HG03097 (cell line): ENCODE results near the gene GNG5.
"Not testable (repeated sequence)": the region's sequence is repeated elsewhere in the genome, so short reads cannot be mapped to it uniquely, and the experiment has no call there.

Experiments used
- ATAC-seq: cut with Tn5 transposase; IDR thresholded peaks from one replicate; pipeline ENCODE4 v1.9.1; 2021; ENCODE audit not compliant: unreplicated experiment, low FRiP score

Gene GNG5

DNA sequence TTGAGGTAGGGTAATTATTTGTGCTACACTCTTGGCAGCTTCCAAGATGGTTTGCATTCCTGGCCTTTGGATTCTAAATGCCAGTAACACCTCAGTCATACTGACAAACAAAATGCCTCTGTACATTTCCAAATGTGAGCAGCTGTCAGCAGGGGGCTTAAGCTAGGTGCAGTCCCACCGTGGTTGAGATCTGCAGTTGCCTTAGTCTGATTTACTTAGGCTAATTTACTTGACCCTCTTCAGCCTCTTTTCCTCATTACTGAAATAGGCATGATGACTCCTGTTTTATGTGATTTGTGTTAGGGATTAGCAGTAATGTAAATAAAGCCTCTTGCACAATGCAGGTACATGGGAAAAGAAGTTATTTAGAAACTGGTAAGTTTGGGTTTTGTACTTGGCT, 13.7 kb downstream of the GNG5 start:
- ATAC-seq, result no peak

DNA sequence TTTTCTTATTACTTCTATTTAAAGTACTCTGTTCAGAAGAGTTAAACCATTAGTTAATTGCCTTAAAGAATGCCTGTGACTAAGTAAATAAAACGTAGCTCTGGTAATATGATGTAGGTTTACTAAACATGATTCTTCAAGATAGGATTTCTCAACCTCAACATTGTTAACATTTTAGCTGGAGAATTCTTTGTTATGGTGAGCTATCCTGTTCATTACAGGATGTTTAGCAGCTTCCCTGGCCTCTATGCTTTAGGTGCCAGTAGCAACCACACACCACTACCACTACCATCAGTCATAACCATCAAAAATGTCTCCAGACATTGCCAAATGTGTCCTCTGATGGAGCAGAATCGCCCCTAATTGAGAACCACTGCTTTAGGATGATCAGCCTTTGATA, 16.6 kb downstream of the GNG5 start:
- no peak for ATAC-seq

- no peak for ATAC-seq
These were observed 18.3 kb downstream of the GNG5 start for GRCh38 chr1:84488107-84488506.

DNA sequence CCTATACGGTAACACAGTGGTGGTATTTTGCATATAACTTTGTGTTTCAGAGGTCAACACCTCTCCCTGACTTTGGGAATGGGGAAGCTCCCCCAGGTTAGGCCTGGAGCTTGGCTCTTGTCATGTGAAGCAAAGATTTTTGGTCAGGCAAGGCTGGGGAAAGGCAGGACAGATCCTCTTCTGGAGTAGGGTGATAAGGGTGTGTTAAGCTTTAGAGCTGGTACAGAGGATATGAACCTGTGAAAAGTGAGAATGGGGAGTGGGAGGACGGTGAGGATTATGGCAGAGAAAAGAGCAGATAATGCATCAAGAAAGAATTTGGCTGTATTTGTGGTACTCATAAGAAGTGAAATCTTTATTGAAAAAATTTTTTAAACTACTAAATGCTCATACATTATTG, 25.1 kb downstream of the GNG5 start:
- no peak for ATAC-seq

GRCh38 chr1:84480650-84481049, 25.7 kb downstream of the GNG5 start:
- ATAC-seq, result no peak

- ATAC-seq, result no peak
These were observed 26.4 kb downstream of the GNG5 start for GRCh38 chr1:84479998-84480397.

- ATAC-seq, result peak; percentile 94
These were observed 27.2 kb downstream of the GNG5 start, which contains the start of gene RPF1 for GRCh38 chr1:84478876-84479868. TSS of gene RPF1 (plus strand) at chr1:84479266. CDS start at chr1:84479282, 16 bp downstream.

GRCh38 chr1:84476225-84476624, 30.2 kb downstream of the GNG5 start:
- no peak for ATAC-seq

DNA sequence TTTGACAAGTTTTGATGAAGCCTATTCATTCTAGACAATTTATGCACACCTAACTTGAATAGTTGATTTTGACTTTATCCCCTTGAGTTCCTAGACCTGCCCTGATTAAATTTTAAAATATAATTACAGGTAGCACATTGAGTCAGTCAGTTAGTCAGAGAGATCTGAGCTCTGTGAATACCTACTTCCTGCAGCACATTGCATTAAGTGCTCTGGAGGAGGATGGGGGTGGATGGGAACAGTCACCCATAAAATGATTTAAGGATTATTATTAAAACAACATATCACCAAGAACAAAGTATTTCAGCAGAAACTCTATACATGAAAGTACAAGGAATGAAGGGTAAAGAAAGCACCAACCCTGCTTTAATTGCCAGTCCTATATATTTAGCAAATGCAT, 39.1 kb downstream of the GNG5 start:
- ATAC-seq, result no peak

DNA sequence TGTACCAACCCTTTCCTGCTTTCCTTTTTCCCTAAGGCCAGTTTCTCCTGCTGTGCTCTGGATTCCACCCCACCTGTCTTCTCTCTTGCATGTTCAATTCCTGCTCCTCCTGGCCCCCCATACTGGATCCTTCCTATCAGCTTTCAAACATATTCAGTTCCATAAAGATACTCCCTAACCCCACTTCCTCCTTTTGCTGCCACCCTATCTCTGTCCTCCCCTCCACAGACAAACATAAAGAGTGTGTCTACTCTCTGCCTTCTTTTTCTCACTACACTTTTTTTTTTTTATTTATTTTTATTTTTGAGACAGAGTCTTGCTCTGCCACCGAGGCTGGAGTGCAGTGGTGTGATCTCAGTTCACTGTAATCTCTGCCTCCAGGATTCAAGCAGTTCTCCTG, 44.3 kb downstream of the GNG5 start:
- no peak for ATAC-seq

DNA sequence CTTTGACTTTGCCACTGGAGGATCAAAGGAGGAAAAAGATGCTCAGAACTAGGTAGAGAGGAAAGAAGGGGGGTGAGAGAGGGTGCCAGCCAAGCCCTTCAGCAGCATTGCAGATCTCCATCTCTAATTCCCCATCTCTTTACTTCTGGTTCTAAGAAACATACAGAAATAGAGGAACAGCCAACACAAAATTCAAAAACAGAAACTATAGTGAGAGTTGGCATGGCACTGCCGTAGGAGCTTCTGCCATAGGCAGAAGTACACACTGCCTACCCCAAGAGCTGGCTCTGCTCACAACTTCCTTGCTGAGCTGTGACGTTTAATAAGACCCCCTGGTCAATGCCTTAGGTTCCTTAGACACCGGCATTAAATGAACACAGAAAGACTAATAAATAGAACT, 53.9 kb downstream of the GNG5 start:
- ATAC-seq, result no peak

- no peak for ATAC-seq
These were observed 55.5 kb downstream of the GNG5 start for GRCh38 chr1:84450910-84451309.

DNA sequence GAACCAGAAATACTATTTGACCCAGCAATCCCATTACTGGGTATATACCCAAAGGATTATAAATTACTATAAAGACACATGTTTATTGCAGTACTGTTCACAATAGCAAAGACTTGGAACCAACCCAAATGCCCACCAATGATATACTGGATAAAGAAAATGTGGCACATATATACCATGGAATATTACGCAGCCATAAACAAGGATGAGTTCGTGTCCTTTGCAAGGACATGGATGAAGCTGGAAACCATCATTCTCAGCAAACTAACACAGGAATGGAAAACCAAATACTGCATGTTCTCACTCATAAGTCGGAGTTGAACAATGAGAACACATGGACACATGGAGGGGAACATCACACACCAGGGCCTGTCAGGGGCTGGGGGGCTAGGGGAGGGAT, 57.7 kb downstream of the GNG5 start:
- ATAC-seq, result not testable (repeated sequence)
